Activated CD4-positive, alpha-beta T cell treated with anti-CD3 and anti-CD28 coated beads for 36 hours (primary cell): Measurements from ENCODE around the gene FERMT1. TPM values are rescaled to one million over a fixed set of nuclear protein-coding genes. Genes with fewer than 3 reads are reported as not detected.
"Not testable (repeated sequence)": the region's sequence is repeated elsewhere in the genome, so short reads cannot be mapped to it uniquely, and the experiment has no call there.

ENCODE experiments used
- ATAC-seq: fragments of 200-7000 bp; cut with Tn5 transposase; one replicate; pipeline ENCODE4 v1.10.0; 2021; ENCODE audit warnings: mild to moderate bottlenecking, moderate library complexity
- CTCF ChIA-PET: fragments of 350-600 bp; sonication (Branson Sonifier 250); formaldehyde crosslinking; loops from one replicate; lab custom pipeline; 2021; ENCODE audit warnings: antibody characterized with exemption; lab: Charles Lee
- POLR2A ChIA-PET: fragments of 350-600 bp; sonication (Branson Sonifier 250); formaldehyde crosslinking; loops from one replicate; lab custom pipeline; 2021; ENCODE audit warnings: antibody characterized with exemption, inconsistent platforms; lab: Charles Lee
- DNase-seq: peaks from one replicate; pipeline ENCODE4 v3.0.0-alpha.2; 2020
- H3K27ac Mint-ChIP-seq: one replicate; pipeline ENCODE4 v1.8.0; 2021; ENCODE audit warnings: mixed read lengths
- H3K27me3 Mint-ChIP-seq: one replicate; pipeline ENCODE4 v1.8.0; 2021; ENCODE audit warnings: mixed read lengths
- H3K36me3 Mint-ChIP-seq: one replicate; pipeline ENCODE4 v1.8.0; 2021; ENCODE audit warnings: low read depth, mixed read lengths
- H3K4me1 Mint-ChIP-seq: one replicate; pipeline ENCODE4 v1.8.0; 2021; ENCODE audit warnings: mixed read lengths
- H3K4me3 Mint-ChIP-seq: one replicate; pipeline ENCODE4 v1.8.0; 2021; ENCODE audit warnings: mild to moderate bottlenecking, moderate library complexity, mixed read lengths
- H3K9me3 Mint-ChIP-seq: one replicate; pipeline ENCODE4 v1.8.0; 2021; ENCODE audit warnings: low read depth, mixed read lengths
- intact Hi-C, 2 experiments: fragments of 100-400 bp; cut with DNase I in 1 of 2; cut with micrococcal nuclease in 1 of 2; formaldehyde crosslinking; loops; one replicate each; pipeline versions ENCODE4 v1.14.2 to v1.15.1; 2022 to 2024; cut with DNase I, micrococcal nuclease
- total RNA-seq, 2 experiments: library from RNA; stranded (reverse); gene quantifications; one replicate each; pipeline ENCODE4 v1.2.3, GENCODE V29; 2021

FERMT1 gene
- total RNA-seq, 2 experiments from 2014 or later = 0.27 to 0.30 TPM

DNA sequence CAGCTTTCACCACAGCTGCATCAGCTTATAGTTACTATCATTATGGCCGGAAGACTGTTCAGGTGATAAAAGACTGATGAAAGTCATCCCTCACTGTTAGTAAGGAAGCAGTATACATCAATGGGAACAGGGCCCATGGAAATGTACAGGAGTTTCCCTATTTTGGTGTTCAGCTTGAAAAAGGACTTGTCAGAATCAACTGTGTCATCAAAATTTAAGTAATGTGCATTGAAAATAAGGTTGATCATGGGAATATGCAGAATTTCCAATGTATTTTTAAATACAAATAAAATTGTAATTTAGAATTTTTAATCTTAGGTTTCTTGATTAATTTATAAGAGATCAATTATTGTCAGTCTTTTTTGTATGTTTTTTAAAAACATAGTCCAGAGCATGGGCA is 85.7 kb downstream of the FERMT1 start:
- DNase-seq = no peak
- peaks cover 7% of the 10 kb centered on the region for H3K4me1 Mint-ChIP-seq
- intact Hi-C loops = no loop called here
- H3K9me3 Mint-ChIP-seq = no peaks in the 10 kb centered on the region
- no peaks in the 10 kb centered on the region for H3K27me3 Mint-ChIP-seq
- ChIA-PET CTCF (interaction anchor here (0.6 to 2.4 kb wide), 3 partner anchors 14 to 508 kb away, joined by 3 to 7 read pairs (median 3); no protein-coding TSS in a partner anchor), POLR2A (no interaction called here)
- H3K27ac Mint-ChIP-seq = no peak overlapping the region
- H3K36me3 Mint-ChIP-seq = peaks cover 58% of the 10 kb centered on the region
- ATAC-seq = no peak
- no peak overlapping the region for H3K4me3 Mint-ChIP-seq

DNA sequence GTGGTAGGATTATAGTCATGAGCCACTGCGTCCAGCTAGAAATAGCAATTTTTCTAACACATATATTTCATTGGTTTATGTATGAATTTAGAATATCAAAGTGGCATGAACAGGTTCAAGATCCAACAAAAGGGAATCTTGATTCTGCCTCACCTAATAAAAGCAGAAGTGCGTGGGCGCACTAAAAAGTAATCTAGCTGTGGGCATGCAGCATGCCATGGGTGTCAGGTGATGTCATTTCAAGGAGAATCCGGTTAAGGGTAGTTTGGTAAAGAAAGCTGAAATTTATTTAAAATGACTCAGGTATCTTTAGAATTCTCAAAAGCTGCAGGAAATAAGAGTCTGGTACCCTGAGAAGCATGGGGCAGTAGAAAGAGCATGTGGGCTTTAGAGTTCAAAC is 86.6 kb downstream of the FERMT1 start:
- Mint-ChIP-seq H3K36me3 (peaks cover 55% of the 10 kb centered on the region), H3K4me1 (peaks cover 9% of the 10 kb centered on the region), H3K27me3 (no peaks in the 10 kb centered on the region), H3K27ac (no peak overlapping the region), H3K9me3 (no peaks in the 10 kb centered on the region), H3K4me3 (no peak overlapping the region)
- DNase-seq (no peak), ATAC-seq (no peak)
- ChIA-PET POLR2A (no interaction called here), CTCF (interaction anchor here (0.5 to 1.1 kb wide), 2 partner anchors 35 to 588 kb away, joined by 3 to 4 read pairs; no protein-coding TSS in a partner anchor)
- intact Hi-C loops = no loop called here

DNA sequence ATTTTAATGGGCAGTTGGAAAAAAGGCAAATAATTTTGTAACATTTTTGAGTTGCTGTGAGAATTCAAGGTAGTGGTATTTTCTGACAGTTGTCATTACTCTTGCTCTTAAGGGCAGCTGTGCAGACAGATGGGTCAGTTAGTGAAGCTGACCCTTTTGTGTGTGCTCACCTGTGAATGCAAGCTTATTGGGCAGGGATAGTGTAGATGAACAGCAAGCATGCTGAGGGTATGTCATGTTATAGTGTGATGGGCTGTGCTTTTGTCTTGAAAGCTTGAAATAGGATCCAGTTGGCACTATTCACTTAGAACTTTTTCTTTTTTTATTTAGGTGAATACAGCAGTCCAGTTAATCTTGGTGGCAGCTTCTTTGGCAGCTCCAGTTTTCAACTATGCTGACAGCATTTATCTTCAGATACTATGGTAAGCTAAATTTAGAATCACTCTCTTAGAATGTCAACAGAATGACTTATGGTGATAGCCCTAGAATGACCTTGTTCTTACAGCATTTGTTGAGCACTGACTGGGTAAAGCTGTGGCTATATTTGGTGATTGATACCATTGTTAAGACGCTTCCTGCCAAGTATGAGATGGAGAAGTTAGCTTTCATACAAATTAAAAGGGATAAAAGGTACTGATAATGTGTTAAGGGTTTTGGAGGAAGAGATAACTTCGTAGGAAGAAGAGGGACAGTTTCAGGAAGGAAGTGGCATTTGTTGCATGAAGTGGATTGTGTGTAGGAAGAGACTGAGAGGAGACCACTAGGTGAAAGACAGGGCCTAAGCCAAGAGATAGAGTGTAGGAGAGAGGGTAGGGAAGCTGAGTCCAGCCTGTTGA is 88.5 kb downstream of the FERMT1 start:
- H3K4me3 Mint-ChIP-seq = no peak overlapping the region
- peaks cover 23% of the 10 kb centered on the region for H3K4me1 Mint-ChIP-seq
- intact Hi-C loops = no loop called here
- CTCF ChIA-PET = interaction anchor here (0.6 to 1.3 kb wide), 3 partner anchors 24 to 44 kb away, joined by 3 to 4 read pairs (median 3); no protein-coding TSS in a partner anchor
- no peaks in the 10 kb centered on the region for H3K9me3 Mint-ChIP-seq
- no peaks in the 10 kb centered on the region for H3K27me3 Mint-ChIP-seq
- ATAC-seq = no peak
- H3K36me3 Mint-ChIP-seq = peaks cover 45% of the 10 kb centered on the region
- POLR2A ChIA-PET = no interaction called here
- peak overlapping the region; percentile 52 for H3K27ac Mint-ChIP-seq
- no peak for DNase-seq

GRCh38 chr20:6032907-6033306 is 89.9 kb downstream of the FERMT1 start:
- CTCF ChIA-PET = interaction anchor here (0.6 to 1.3 kb wide), 3 partner anchors 37 to 229 kb away, joined by 3 to 6 read pairs (median 3); no protein-coding TSS in a partner anchor
- H3K27me3 Mint-ChIP-seq, POLR2A ChIA-PET, H3K4me3 Mint-ChIP-seq, H3K9me3 Mint-ChIP-seq, DNase-seq, ATAC-seq, H3K27ac Mint-ChIP-seq, intact Hi-C loops: not testable (repeated sequence)
- Mint-ChIP-seq H3K36me3 (peaks cover 40% of the 10 kb centered on the region), H3K4me1 (peaks cover 28% of the 10 kb centered on the region)

DNA sequence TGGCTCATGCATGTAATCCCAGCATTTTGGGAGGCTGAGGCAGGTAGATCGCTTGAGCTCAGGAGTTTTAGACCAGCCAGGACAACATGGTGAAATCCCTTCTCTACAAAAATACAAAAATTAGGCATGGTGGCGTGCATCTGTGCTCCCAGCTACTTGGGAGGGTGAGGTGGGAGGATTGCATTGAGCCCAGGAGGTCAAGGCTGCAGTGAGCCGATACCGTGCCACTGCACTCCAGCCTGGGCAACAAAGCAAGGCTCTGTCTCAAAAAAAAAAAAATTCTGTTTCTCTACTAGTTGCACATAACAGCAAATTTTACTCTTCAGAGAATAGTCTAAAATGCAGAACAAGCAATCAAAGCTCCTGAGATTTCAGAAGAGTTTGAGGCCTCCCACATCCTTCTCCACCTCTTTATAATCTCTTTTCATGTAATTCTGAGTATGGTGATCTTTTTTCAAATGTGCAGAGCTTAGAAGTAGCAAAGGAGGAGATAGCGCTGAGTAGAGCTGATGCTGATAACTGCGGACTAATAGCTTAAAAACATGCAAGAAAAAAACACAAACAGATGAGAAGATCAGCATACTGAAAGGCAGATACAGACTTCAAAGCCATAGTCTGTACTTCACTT is 92.3 kb downstream of the FERMT1 start:
- POLR2A ChIA-PET = no interaction called here
- peaks cover 39% of the 10 kb centered on the region for H3K4me1 Mint-ChIP-seq
- no peaks in the 10 kb centered on the region for H3K27me3 Mint-ChIP-seq
- no peak for ATAC-seq
- H3K4me3 Mint-ChIP-seq = no peak overlapping the region
- no peaks in the 10 kb centered on the region for H3K9me3 Mint-ChIP-seq
- no peak overlapping the region for H3K27ac Mint-ChIP-seq
- peaks cover 43% of the 10 kb centered on the region for H3K36me3 Mint-ChIP-seq
- no peak for DNase-seq
- intact Hi-C loops = no loop called here
- CTCF ChIA-PET = interaction anchor here (0.5 to 1.4 kb wide), 4 partner anchors 24 to 501 kb away, joined by 3 to 4 read pairs (median 3); no protein-coding TSS in a partner anchor

- Mint-ChIP-seq H3K9me3 (peaks cover 5% of the 10 kb centered on the region), H3K4me3 (no peak overlapping the region), H3K27me3 (no peaks in the 10 kb centered on the region), H3K36me3 (peaks cover 50% of the 10 kb centered on the region), H3K27ac (no peak overlapping the region), H3K4me1 (peaks cover 44% of the 10 kb centered on the region)
- intact Hi-C loops = no loop called here
- no peak for ATAC-seq
- DNase-seq = no peak
- CTCF ChIA-PET = interaction anchor here (0.6 kb wide), 1 partner anchor 936 kb away, joined by 4 read pairs; no protein-coding TSS in a partner anchor
- POLR2A ChIA-PET = no interaction called here
Observed at GRCh38 chr20:6029538-6029937, 93.3 kb downstream of the FERMT1 start.

- POLR2A ChIA-PET = interaction anchor here (0.7 kb wide), 1 partner anchor 1983 kb away, joined by 4 read pairs; no protein-coding TSS in a partner anchor
Observed at GRCh38 chr20:6028818-6029217, 94.0 kb downstream of the FERMT1 start.

GRCh38 chr20:6026051-6026450 is 96.8 kb downstream of the FERMT1 start:
- peaks cover 8% of the 10 kb centered on the region for H3K9me3 Mint-ChIP-seq
- peak; percentile 90 for ATAC-seq
- H3K27me3 Mint-ChIP-seq = no peaks in the 10 kb centered on the region
- DNase-seq = peak; percentile 42
- CTCF ChIA-PET = no interaction called here
- peaks cover 37% of the 10 kb centered on the region for H3K4me1 Mint-ChIP-seq
- H3K36me3 Mint-ChIP-seq = peaks cover 55% of the 10 kb centered on the region
- intact Hi-C loops = no loop called here
- no peak overlapping the region for H3K27ac Mint-ChIP-seq
- POLR2A ChIA-PET = no interaction called here
- no peak overlapping the region for H3K4me3 Mint-ChIP-seq

More at GRCh38 chr20:6028818-6029217, 94.0 kb downstream of the FERMT1 start:
- Mint-ChIP-seq H3K27me3 (no peaks in the 10 kb centered on the region), H3K4me3 (no peak overlapping the region), H3K36me3 (peaks cover 50% of the 10 kb centered on the region), H3K9me3 (peaks cover 8% of the 10 kb centered on the region), H3K4me1 (peaks cover 39% of the 10 kb centered on the region), H3K27ac (no peak overlapping the region)
- intact Hi-C loops = no loop called here
- DNase-seq (no peak), ATAC-seq (no peak)
- CTCF ChIA-PET = no interaction called here

Other genes with a start within 250 kb of the FERMT1 start
- under 1 TPM in 1 of 2 experiments, not detected in 1; 0.09 TPM for gene CHGB, start 211.5 kb downstream of the FERMT1 start, total RNA-seq
- gene TRMT6, start 172.5 kb downstream of the FERMT1 start, total RNA-seq = 10 to 100 TPM; 20.9 to 27.3 TPM
- gene MCM8, start 172.4 kb downstream of the FERMT1 start, total RNA-seq = 10 to 100 TPM; 42.5 to 45.4 TPM
- 10 to 100 TPM; 37.4 to 51.7 TPM for gene CRLS1, start 116.9 kb downstream of the FERMT1 start, total RNA-seq
- under 1 TPM in 1 of 2 experiments, not detected in 1; 0.09 TPM for gene LRRN4, start 69.0 kb downstream of the FERMT1 start, total RNA-seq